ENCODE results near the gene FBP2.

Gene FBP2

DNA sequence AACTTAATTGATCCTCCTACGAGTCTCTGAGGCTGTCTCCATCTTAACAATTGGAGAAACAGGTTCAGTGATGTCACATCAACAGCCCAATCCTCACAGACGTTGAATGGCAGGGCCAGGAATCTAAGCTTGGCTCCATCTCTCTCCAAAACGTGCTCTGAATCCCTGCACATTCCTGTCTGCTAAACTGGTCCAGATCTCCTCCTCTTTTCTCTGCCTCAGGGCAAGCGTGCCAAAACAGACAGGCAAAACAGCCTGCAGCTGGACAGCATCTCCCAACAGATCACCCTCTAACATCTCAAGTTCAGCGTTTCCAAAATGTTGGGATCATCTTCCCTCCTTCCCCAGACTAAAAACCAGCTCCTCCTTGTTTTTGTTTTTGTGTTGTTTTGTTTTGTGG lies 39.1 kb upstream of the FBP2 start:
- DNase-seq (ENCODE audit: low read depth) = no peak
- H3K4me3 ChIP-seq (ENCODE audit: low read depth, low read length) = no peak overlapping the region
- TF ChIP-seq, protein P1, sequence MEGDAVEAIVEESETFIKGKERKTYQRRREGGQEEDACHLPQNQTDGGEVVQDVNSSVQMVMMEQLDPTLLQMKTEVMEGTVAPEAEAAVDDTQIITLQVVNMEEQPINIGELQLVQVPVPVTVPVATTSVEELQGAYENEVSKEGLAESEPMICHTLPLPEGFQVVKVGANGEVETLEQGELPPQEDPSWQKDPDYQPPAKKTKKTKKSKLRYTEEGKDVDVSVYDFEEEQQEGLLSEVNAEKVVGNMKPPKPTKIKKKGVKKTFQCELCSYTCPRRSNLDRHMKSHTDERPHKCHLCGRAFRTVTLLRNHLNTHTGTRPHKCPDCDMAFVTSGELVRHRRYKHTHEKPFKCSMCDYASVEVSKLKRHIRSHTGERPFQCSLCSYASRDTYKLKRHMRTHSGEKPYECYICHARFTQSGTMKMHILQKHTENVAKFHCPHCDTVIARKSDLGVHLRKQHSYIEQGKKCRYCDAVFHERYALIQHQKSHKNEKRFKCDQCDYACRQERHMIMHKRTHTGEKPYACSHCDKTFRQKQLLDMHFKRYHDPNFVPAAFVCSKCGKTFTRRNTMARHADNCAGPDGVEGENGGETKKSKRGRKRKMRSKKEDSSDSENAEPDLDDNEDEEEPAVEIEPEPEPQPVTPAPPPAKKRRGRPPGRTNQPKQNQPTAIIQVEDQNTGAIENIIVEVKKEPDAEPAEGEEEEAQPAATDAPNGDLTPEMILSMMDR (conservative IDR thresholded peaks at IDR 0.05; ENCODE audit: low read depth, low read length) = no peak

DNA sequence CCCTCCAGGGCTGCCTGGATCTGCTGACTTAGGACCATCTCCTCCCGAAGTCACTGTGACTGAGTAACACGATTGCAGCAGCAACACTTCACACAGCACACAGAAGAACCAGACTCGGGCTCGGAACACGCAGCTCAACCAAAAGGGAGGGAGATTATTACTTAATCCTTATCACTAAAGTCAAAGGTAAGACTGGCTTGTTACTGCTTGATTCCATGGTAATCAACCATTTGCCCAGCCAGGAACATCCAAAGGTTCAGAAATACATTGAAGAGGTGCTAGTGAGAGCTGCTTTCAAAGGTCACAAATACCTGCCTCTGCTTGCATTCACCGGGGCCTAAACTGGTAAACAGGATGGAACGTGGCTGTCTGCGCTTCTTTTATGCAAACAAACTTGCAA lies 38.0 kb upstream of the FBP2 start:
- no peak overlapping the region for H3K4me3 ChIP-seq (ENCODE audit: low read depth, low read length)
- TF ChIP-seq, protein P1 (conservative IDR thresholded peaks at IDR 0.05; ENCODE audit: low read depth, low read length) = no peak
- DNase-seq (ENCODE audit: low read depth) = no peak

DNA sequence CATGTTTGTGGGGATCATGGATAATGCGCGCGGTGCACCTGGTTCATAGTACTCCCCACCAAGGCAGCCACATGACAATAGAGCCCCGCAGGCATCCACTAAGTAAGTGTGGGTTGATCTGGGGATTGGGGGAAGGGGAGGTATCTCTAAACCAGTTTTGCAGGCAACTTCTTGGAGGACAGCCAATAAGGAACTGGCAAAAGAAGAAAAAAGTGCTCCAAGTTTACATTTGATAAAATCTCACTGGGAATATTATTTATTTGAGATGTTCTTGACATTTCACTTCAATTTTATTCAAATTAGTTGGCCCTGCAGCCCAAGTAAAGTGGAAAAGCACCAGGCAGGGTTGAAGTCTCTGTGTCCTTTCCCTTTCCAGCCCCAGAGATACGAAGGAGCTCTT lies 37.2 kb upstream of the FBP2 start:
- TF ChIP-seq, protein P1 (conservative IDR thresholded peaks at IDR 0.05; ENCODE audit: low read depth, low read length) = no peak
- DNase-seq (ENCODE audit: low read depth) = no peak
- no peak overlapping the region for H3K4me3 ChIP-seq (ENCODE audit: low read depth, low read length)

DNA sequence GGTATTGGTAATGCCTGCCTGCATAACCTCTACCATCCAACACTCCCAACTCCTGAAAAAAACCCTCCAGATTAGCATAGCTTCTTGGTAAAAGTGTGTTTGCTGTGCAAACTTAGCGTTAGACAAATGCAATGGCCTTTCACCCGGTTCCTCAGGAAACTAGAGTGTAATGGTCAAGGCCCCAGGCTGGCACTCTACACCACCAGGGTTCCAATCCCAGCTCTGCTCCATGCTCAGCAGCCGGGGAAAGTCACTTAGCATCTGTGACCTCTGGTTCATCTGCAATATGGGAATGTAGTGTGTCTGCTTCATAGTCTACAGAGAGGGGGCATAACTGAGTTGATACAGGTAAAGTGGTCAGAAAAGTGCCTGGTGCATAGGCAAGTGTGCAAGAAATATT lies 36.7 kb upstream of the FBP2 start:
- DNase-seq (ENCODE audit: low read depth) = no peak
- no peak overlapping the region for H3K4me3 ChIP-seq (ENCODE audit: low read depth, low read length)
- TF ChIP-seq, protein P1 (conservative IDR thresholded peaks at IDR 0.05; ENCODE audit: low read depth, low read length) = no peak

DNA sequence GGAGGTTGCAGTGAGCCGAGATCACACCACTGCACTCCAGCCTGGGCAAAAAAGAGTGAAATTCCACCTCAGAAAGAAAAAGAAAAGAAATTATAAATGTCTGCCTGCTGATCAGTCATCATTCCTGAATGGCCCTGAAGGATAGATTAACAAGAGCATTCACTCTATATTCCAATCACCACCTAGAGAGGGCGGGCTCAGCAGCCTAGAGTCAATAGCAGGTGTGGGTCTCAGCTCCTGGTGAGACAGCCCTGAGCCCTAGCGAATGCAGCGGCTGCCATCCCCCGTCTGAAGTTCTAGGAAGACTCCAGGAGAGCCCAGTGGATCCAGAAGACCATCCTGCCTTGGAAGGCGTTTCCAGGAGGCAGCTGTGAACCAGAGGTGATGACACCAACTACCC lies 33.7 kb upstream of the FBP2 start:
- no peak for DNase-seq (ENCODE audit: low read depth)
- TF ChIP-seq, protein P1 (conservative IDR thresholded peaks at IDR 0.05; ENCODE audit: low read depth, low read length) = no peak
- no peak overlapping the region for H3K4me3 ChIP-seq (ENCODE audit: low read depth, low read length)

DNA sequence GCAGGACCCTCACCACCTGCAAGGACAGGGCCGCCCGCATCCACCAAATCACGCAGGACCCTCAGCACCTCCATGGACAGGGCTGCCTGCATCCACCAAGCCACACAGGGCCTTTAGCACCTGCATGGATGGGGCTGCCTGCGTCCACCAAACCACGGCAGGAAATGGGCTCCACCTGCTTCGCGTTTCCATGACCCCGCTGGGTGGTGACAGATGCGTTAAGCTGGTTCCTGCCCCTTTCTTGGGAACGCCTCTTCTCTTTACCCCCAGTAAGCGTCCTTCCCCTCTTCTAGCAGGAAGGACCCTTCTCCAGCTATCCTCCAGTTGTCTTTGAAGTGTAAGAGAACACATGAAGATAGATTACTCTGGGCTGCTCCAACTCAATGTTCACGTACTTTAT lies 32.2 kb upstream of the FBP2 start:
- TF ChIP-seq, protein P1 (conservative IDR thresholded peaks at IDR 0.05; ENCODE audit: low read depth, low read length) = no peak
- H3K4me3 ChIP-seq (ENCODE audit: low read depth, low read length) = no peak overlapping the region
- no peak for DNase-seq (ENCODE audit: low read depth)

DNA sequence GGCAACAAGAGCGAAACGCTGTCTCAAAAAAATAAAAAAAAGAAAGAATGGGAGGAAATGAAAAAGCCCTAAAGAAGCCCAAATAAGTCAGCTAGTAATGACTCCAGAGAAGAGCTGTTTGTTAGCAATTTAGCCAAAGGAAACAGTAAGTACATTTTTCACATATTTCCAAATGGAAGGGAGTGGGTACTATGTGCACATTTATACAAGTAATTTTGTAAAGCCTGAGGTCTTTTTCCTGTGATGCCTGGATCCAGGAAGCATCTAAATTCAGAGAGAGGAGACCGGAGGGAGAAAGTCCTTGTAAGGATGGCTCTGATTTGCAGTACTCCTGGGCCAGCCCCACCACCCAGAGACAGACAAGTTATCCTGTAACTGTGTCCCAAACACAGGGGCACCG lies 31.0 kb upstream of the FBP2 start:
- H3K4me3 ChIP-seq (ENCODE audit: low read depth, low read length) = no peak overlapping the region
- no peak for DNase-seq (ENCODE audit: low read depth)
- TF ChIP-seq, protein P1 (conservative IDR thresholded peaks at IDR 0.05; ENCODE audit: low read depth, low read length) = no peak

All from choroid plexus epithelial cell (primary cell).